Endothelial cell of hepatic sinusoid (primary cell): ENCODE results near the gene GRIK4.

Source experiments
- in situ Hi-C: cut with HindIII; loops from 2 replicates; pipeline ENCODE4 v1.10.0; 2017; ENCODE audit warnings: low sequenced_read_pairs

GRIK4 gene

DNA sequence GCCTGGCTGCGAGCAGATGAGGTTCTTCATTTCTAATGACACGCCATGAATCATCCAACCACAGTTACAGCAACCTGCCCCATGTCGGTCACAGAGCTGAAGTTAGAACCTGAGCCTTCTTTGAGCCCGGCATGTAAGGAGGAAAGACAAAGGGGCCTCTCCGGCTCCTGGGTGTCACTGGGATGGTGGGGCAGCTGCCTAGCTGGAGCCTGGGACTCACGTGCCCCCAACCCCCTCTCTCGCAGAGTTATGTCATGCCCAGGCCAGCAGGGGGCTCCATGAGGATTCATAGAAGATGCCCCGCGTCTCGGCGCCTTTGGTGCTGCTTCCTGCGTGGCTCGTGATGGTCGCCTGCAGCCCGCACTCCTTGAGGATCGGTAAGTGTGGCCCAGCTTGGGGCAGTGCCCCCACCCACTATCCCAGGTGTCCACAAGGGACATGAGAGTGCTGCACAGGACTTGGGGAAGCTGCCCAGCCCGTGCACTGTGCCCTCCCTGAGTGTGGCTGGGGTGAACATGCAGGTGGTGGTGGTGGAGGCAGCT lies 148.5 kb downstream of the GRIK4 start:
- in situ Hi-C loops: no loop called here

- in situ Hi-C loops: no loop called here
Observed at GRCh38 chr11:120662071-120662676, 150.6 kb downstream of the GRIK4 start.

- in situ Hi-C loops: no loop called here
Observed at GRCh38 chr11:120663142-120663541, 151.6 kb downstream of the GRIK4 start.

- in situ Hi-C loops: no loop called here
Observed at GRCh38 chr11:120666121-120666639, 154.6 kb downstream of the GRIK4 start.

GRCh38 chr11:120667281-120667680 lies 155.7 kb downstream of the GRIK4 start:
- in situ Hi-C loops: no loop called here

GRCh38 chr11:120667934-120668333 lies 156.4 kb downstream of the GRIK4 start:
- in situ Hi-C loops: no loop called here

DNA sequence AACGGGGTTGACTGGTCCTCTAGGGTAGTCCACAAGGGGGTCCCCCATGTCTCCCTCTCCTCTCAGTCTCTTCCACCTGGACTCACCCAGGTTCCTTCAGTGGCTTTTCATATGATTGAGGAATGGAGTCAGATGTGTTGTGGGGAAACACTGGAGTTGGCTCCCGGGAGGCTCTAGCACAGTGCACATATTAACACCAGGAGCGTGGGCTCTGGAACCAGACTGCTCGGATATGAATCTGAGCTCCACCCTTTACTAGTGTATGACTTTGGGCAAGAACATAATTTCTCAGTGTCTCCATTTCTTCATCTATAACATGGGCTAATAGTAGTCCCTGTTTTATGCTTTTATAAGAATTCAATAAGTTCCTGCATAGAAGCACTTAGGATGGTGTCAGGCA lies 157.0 kb downstream of the GRIK4 start:
- in situ Hi-C loops: no loop called here

- in situ Hi-C loops: no loop called here
Observed at GRCh38 chr11:120674542-120674941, 163.0 kb downstream of the GRIK4 start.

GRCh38 chr11:120675171-120675570 lies 163.6 kb downstream of the GRIK4 start:
- in situ Hi-C loops: no loop called here

DNA sequence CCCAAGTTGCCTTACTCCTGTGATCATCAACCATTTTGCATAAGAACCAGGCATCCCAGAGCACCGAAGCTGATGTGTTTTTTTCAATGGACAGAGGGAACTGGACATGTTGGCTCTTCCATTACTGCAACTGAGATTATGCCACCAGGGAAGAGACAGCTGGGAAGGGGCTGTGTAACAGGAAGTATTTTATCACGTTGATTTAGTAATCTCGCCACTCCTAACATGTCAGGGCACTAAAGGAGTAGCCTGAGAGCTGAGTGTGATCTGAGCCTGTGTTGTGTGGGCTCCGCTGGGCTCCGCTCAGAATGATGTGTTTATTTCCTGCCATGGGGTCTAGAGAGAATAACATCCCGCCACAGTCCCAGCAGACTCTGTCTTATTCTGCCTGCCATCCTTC lies 165.4 kb downstream of the GRIK4 start:
- in situ Hi-C loops: no loop called here

DNA sequence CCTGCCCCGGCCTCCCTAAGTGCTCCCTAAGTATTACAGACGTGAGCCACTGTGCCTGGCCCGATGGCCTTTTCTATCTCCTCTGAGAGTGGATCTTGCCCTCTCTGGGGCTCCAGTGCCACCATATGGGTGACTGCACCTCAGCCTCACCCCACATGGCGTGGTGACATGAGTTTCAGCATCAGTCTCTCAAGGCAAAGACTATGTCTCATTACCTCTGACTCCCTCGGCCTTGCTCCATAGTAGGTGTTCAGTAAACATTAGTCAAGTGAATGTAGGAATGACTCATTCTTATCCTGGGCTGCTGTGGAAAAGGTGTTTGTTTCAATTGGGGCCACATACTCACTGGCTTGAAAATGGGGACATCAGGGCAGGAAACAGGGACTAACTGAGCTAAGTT lies 168.8 kb downstream of the GRIK4 start:
- in situ Hi-C loops: loop anchor here (5.0 kb wide), 1 partner anchor 173 kb away; no protein-coding TSS in a partner anchor

GRCh38 chr11:120681434-120682331 lies 170.1 kb downstream of the GRIK4 start:
- in situ Hi-C loops: loop anchor here (5.0 kb wide), 1 partner anchor 174 kb away; no protein-coding TSS in a partner anchor

DNA sequence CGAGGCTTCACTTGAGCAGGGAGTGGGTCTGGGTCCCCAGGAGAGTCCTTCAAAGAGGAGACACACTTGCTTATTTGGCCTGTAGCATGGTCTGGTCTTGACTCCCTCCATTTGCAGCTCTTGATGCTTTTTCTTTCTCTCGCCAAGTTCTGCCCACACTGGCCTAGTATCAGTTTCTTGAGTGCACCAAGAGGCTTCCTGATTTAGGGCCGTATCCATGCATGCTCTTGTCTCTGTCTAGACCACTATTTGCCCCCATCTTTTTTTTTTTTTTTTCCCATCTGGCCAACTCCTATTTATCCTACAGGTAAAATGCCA lies 170.7 kb downstream of the GRIK4 start:
- in situ Hi-C loops: loop anchor here (5.0 kb wide), 1 partner anchor 175 kb away; no protein-coding TSS in a partner anchor

DNA sequence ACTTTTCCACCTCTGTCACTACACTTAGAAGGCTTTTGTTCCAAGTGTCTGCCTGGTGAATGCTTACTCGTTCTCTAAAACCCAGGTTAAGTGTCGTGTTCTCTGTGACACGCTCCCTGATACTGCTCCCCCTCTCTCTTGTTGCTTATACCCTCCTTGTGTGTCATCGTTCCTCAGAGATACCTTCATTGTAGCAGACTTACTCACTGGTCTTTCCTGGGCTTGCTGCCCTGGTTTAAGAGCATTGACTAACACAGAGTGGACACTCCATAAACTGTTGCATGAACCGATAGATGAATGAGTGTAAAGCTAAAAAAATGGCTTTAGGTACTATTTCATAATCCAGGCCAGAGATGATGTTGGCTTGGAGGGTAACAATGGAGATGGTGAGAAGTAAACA lies 171.3 kb downstream of the GRIK4 start:
- in situ Hi-C loops: loop anchor here (5.0 kb wide), 1 partner anchor 176 kb away; no protein-coding TSS in a partner anchor

DNA sequence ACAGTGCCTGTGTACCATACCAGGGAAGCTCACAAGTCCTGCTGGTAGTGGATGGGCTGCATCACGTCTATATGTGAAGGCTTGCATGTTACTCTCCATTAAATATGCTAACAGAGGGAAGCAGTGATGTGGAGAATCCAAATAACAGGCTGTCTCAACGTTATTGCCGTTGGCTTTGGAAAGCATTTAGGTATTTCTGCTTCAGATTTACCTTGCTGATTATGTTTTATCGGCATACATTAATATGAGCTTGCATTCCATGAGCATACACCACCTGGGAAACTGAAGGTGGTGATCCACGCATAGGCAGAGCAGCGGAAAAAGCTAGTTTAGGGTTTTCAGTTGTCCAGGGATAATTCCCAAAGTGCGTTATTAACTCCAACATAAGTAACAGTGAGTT lies 175.0 kb downstream of the GRIK4 start:
- in situ Hi-C loops: no loop called here

GRCh38 chr11:120688163-120688562 lies 176.6 kb downstream of the GRIK4 start:
- in situ Hi-C loops: no loop called here

- in situ Hi-C loops: no loop called here
Observed at GRCh38 chr11:120689596-120690275, 178.2 kb downstream of the GRIK4 start.

GRCh38 chr11:120690406-120690805 lies 178.9 kb downstream of the GRIK4 start:
- in situ Hi-C loops: no loop called here

DNA sequence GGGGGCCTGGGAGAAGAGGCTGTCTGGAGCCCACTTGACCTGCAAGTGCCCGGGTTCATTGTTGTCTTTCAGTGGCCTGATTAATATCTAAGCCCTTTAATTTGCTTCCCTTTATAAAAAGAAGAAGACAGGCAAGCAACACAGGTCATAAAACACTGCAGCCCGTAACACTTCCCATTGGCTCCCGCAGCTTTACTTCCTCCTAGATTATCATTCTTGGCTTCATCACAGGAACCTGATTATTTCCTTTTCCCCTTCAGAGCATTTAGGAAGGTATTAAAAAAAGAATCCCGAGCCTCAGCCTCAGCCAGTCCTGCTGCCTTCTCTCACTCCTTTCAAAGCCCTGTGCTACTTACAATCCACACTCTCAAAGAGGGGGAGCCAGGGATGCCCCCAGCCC lies 183.2 kb downstream of the GRIK4 start:
- in situ Hi-C loops: loop anchor here (5.0 kb wide), 1 partner anchor 62 kb away; no protein-coding TSS in a partner anchor

- in situ Hi-C loops: loop anchor here (5.0 kb wide), 1 partner anchor 63 kb away; no protein-coding TSS in a partner anchor
Observed at GRCh38 chr11:120695426-120695825, 183.9 kb downstream of the GRIK4 start.

DNA sequence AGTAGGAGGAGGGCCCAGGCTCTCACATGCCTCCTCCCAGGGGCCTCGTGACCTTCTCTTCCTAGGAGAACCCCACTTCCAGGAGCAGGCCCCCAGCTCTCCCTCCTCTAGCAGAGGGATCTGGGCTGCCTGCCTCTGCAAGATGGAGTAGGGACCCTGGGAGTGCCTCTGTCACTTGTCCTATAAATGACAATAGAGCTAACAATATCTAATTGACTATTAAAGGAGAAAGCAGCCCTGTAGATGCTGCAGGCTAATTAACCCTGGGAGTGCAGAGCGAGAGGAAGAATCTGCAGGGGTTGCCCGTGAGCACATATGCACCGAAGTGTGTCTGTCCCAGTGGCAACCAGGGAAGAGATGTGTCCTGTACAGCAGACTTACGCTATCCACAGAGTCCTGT lies 184.4 kb downstream of the GRIK4 start:
- in situ Hi-C loops: loop anchor here (5.0 kb wide), 1 partner anchor 64 kb away; no protein-coding TSS in a partner anchor
